ENCODE measurements around the gene TSEN2.
"Not testable (repeated sequence)": the region's sequence is repeated elsewhere in the genome, so short reads cannot be mapped to it uniquely, and the experiment has no call there.

Gene TSEN2

GRCh38 chr3:12472796-12473195 lies 11.5 kb upstream of the TSEN2 start:
- DNase-seq, result no peak

DNA sequence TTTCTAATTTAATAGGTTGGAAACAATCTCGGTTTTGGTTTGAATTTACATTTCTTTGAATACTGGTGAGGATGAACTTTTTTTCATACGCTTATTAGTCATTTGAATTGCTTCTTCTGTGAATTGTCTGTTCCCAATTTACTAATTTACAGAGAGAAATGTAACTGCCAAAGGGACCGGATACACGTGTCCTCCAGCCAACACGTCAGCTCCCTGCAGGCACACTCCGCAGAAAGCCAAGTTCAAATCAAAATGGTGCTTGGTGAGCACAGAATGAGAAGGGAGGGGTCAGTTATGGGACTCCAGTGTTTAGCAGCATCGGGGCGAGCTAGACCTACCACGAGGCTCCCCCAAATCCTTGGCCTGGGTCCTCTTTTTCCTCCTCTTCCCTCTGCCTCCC lies 10.8 kb upstream of the TSEN2 start:
- peak; percentile 76 for DNase-seq

- peak; percentile 67 for DNase-seq
Measured at GRCh38 chr3:12476238-12476897, 7.9 kb upstream of the TSEN2 start.

GRCh38 chr3:12477256-12477655 lies 7.0 kb upstream of the TSEN2 start:
- no peak for DNase-seq

- no peak for DNase-seq
Measured at GRCh38 chr3:12478326-12478725, 6.0 kb upstream of the TSEN2 start.

GRCh38 chr3:12479198-12479597 lies 5.1 kb upstream of the TSEN2 start:
- DNase-seq, result not testable (repeated sequence)

GRCh38 chr3:12479919-12480427 lies 4.3 kb upstream of the TSEN2 start:
- peak; percentile 47 for DNase-seq

DNA sequence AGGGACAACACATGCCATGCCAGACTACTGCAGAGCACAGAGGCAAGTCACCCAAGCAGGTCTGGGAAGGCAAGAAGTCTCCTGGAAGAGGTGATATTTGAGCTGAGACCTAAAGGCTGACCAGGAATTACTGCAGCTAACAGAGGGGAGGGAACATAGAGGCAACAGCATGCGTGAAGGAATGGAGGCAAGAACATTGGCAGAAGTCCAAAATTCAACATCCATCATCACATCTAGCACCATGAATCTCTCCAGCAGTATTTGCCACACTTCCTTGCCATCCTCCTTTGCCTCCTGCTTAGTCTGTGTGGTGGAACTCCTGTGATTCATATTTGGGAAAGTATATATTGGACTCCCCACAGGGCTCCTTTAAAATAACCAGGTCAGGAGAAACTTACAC lies 870 bp upstream of the TSEN2 start:
- DNase-seq, result no peak

GRCh38 chr3:12483872-12484197 lies 445 bp upstream of the TSEN2 start:
- no peak for DNase-seq

GRCh38 chr3:12484983-12485327 lies 675 bp downstream of the TSEN2 start:
- DNase-seq, result no peak

DNA sequence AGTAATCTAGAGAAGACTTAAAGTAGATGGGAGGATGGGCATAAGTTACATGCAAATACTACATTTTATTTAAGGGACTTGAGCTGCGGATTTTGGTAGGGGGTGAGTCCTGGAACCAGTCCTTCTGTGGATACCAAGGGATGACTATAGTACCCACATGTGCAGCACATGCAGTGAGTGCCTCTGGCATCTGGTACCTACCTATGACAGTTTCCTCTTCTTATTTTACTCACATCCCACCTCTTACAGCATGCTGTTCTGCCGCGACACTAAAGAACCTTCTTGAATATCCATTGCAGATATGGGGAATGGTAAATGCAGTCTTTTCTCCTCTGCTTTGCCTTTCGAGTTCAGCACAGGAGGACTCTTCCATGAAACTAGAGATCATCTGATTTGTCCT lies 1.7 kb downstream of the TSEN2 start:
- DNase-seq, result no peak

DNA sequence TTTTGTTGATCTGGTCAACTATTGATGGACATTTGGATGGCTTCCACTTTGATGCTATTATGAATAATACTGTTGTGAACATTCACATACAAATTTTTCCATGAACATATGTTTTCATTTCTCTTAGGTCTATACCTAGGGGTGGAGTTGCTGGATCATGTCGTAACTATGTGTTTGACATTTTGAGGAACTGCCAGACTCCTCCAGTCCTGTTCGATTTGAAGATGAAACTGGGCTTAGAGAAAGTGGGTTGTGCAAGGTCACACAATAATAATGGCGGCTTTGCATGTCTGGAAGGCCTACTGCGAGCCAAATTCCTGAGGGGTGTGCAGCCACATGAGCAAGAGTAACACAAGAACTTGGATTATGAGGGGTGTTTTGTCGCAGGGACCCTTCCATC lies 2.6 kb downstream of the TSEN2 start:
- DNase-seq, result no peak

DNA sequence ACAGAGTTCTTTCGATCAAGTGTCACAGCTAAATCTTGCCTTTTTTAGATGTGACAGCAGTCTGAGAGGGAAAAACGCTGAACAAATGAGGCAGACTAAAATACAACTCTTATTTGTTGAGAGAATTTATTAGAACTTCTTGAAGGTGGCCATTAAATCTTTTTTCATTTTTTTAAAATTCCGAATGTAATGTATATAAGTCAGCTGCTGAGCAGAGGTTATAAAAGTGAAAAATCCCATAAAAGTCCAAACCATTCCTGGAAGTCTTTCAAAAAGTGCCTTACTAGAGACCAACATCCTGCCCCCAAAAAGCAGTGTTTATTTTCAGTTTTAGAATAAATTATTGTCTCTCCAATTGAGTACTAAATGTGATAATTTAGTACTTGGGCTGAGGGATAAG lies 3.1 kb downstream of the TSEN2 start:
- DNase-seq, result no peak

DNA sequence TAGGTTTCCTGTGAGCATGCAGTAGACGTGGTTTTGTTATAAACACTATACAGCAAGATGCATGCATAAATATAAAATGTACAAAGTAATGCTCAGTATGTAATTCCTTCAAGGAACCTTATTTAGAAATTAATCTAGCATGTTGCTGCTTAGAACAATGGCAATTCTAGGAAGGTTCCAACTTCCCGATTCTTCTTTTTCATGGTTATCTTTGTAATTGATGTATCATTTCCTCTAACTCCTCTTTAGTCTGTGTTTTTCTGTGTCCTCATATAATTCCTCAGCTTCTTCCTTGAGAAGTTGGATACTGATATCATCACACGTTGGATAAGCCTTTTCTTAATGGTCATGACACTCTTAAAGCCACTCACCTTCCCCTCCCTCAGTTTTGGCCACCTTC lies 3.5 kb downstream of the TSEN2 start:
- DNase-seq, result no peak

GRCh38 chr3:12489368-12489767 lies 5.1 kb downstream of the TSEN2 start:
- DNase-seq, result no peak

GRCh38 chr3:12489832-12490231 lies 5.6 kb downstream of the TSEN2 start:
- peak; percentile 92 for DNase-seq

DNA sequence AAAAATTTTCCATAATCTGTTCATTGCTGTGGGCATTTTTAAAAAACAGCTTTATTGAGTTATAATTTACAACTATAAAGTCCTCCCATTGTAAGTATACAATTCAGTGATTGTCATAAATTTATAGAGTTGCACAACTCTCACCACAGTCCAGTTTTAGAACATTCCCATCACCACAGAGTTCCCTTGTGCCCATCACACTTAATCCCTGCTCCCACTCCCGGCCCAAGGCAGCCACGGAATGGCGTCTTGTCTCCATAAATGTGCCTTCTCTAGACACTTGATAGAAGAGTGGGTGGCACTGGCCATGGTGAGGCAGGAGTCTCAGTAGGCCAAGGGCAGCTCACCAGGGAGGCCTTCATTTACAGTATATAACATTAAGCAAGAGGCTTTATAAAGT lies 6.3 kb downstream of the TSEN2 start:
- DNase-seq, result peak; percentile 45

- no peak for DNase-seq
Measured at GRCh38 chr3:12495749-12496452, 11.6 kb downstream of the TSEN2 start.

DNA sequence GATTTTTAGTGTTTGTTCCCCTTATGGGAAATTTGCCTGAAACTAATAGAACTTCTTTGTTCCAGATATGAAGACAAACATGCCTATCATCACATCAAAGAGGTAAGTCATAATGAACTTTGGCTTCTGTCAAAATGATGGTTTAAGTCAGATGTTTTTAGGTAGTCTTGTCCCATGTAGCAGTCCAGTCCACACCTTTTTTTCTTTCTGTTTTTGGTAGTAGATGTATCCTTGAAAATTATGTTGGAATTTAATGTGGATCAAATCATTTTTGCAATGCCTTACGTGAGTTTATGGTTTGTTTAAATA lies 12.1 kb downstream of the TSEN2 start:
- no peak for DNase-seq

DNA sequence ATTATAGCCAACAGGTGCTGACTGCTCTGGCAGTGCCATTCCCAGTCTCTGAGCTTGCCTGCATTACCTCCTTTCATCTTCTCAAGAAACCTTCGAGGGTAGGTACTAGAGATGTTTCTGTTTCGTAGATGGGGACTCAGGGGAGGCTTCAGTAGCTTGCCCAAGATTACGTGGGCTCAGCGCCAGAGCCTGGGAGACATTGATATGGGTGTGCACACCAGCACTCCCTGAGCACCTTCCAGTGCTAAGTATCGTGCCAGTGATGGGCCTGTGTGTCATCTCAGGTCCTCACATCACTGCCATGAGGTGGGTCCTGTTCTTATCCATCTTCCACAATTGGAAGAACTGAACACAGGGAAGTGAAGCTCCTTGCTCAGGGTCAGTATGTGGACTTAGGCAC lies 15.2 kb downstream of the TSEN2 start:
- no peak for DNase-seq

- peak; percentile 31 for DNase-seq
Measured at GRCh38 chr3:12501360-12502020, 17.2 kb downstream of the TSEN2 start.

GRCh38 chr3:12503126-12503957 lies 19.1 kb downstream of the TSEN2 start:
- no peak for DNase-seq

DNA sequence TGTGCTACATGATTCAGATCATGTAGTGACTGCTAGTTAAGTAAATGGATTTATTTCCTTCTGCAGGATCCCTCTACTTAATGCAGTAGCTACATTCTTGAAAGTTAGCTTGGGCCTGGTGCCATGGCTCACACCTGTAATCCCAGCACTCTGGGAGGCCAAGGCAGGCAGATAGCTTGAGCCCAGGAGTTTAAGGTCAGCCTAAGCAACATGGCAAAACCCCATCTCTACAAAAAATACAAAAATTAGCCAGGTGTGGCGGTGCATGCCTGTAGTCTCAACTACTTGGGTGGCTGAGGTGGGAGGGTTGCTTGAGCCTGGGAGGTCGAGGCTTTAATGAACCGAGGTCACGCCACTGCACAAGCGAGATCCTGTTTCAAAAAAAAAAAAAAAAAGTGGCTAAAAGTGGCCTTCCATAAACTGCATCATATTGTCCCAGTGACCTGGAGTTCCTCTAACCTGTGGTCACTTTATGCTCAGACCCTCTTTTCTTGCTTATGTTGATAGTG lies 22.0 kb downstream of the TSEN2 start:
- DNase-seq, result no peak
